Osteoblast (primary cell): ENCODE measurements around the gene ANP32D. TPM values are rescaled to one million over a fixed set of nuclear protein-coding genes. Genes with fewer than 3 reads are reported as not detected.
"Not testable (repeated sequence)": the region's sequence is repeated elsewhere in the genome, so short reads cannot be mapped to it uniquely, and the experiment has no call there.

ENCODE experiments used
- DNase-seq: peaks from one replicate; pipeline ENCODE4 v3.0.0; 2011; ENCODE audit warnings: low spot score, mixed read lengths; ENCODE audit not compliant: insufficient read length; ENCODE audit errors: missing footprints
- H2AFZ ChIP-seq: 2 replicates; pipeline ENCODE4 v1.6.0; 2011; ENCODE audit warnings: mild to moderate bottlenecking, low read length
- H3K27ac ChIP-seq: 2 replicates; pipeline ENCODE4 v1.5.1; 2011; ENCODE audit warnings: mild to moderate bottlenecking, low read depth, low read length, moderate library complexity
- H3K27me3 ChIP-seq: 2 replicates; pipeline ENCODE4 v1.6.0; 2012; ENCODE audit warnings: mild to moderate bottlenecking, control low read depth, inconsistent platforms, low read length, moderate library complexity; ENCODE audit not compliant: insufficient read depth
- H3K36me3 ChIP-seq: 2 replicates; pipeline ENCODE4 v1.5.1; 2011; ENCODE audit warnings: mild to moderate bottlenecking, low read length, control low read depth, moderate library complexity; ENCODE audit not compliant: insufficient read depth
- H3K4me1 ChIP-seq: 2 replicates; pipeline ENCODE4 v1.5.1; 2011; ENCODE audit warnings: mild to moderate bottlenecking, low read length, control low read depth, moderate library complexity; ENCODE audit not compliant: insufficient read depth
- H3K4me2 ChIP-seq: 2 replicates; pipeline ENCODE4 v1.6.0; 2011; ENCODE audit warnings: mild to moderate bottlenecking, low read length; ENCODE audit not compliant: insufficient read depth
- H3K4me3 ChIP-seq: fragments of 200-600 bp; sonication (generic); 3 replicates; pipeline ENCODE4 v1.5.1; 2012; ENCODE audit warnings: mild to moderate bottlenecking, low read length, inconsistent platforms; ENCODE audit not compliant: insufficient read depth
- H3K79me2 ChIP-seq: 2 replicates; pipeline ENCODE4 v1.6.0; 2012; ENCODE audit warnings: mild to moderate bottlenecking, low read length, control low read depth, inconsistent platforms; ENCODE audit not compliant: insufficient read depth
- H3K9me3 ChIP-seq: 2 replicates; pipeline ENCODE4 v1.5.1; 2011; ENCODE audit warnings: low read depth, low read length, control low read depth
- H4K20me1 ChIP-seq: 2 replicates; pipeline ENCODE4 v1.6.0; 2012; ENCODE audit warnings: mild to moderate bottlenecking, low read length, control low read depth; ENCODE audit not compliant: insufficient read depth
- total RNA-seq: library from RNA; depleted of rRNA; stranded (reverse); fragments of >200 nt; gene quantifications from 2 replicates; pipeline ENCODE4 v1.2.3, GENCODE V29; 2012
- TF ChIP-seq, protein P1 (sequence below): IDR thresholded peaks from 2 replicates; pipeline ENCODE4 v1.5.1; 2011; ENCODE audit warnings: mild to moderate bottlenecking, low read depth, low read length, moderate library complexity; ENCODE audit errors: extremely low read depth

The ANP32D gene
- total RNA-seq, 1 donor = not detected

DNA sequence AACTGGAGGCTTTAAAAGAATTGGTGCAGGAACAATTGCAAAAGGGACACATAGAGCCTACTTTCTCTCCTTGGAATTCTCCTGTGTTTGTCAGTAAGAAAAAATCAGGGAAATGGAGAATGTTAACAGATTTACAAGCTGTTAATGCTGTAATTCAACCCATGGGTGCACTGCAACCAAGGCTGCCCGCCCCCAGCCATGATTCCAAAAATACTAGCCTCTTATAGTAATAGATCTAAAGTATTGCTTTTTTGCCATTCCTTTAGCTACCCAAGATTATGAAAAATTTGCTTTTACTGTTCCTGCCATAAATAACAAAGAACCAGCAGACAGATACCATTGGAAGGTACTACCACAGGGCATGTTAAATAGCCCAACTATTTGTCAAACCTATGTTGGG, 37.8 kb downstream of the ANP32D start:
- TF ChIP-seq, protein P1, sequence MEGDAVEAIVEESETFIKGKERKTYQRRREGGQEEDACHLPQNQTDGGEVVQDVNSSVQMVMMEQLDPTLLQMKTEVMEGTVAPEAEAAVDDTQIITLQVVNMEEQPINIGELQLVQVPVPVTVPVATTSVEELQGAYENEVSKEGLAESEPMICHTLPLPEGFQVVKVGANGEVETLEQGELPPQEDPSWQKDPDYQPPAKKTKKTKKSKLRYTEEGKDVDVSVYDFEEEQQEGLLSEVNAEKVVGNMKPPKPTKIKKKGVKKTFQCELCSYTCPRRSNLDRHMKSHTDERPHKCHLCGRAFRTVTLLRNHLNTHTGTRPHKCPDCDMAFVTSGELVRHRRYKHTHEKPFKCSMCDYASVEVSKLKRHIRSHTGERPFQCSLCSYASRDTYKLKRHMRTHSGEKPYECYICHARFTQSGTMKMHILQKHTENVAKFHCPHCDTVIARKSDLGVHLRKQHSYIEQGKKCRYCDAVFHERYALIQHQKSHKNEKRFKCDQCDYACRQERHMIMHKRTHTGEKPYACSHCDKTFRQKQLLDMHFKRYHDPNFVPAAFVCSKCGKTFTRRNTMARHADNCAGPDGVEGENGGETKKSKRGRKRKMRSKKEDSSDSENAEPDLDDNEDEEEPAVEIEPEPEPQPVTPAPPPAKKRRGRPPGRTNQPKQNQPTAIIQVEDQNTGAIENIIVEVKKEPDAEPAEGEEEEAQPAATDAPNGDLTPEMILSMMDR = no peak
- no peaks in the 10 kb centered on the region for H3K36me3 ChIP-seq
- no peak overlapping the region for H3K27ac ChIP-seq
- H3K4me3 ChIP-seq = no peak overlapping the region
- no peaks in the 10 kb centered on the region for H3K79me2 ChIP-seq
- H3K4me1 ChIP-seq = no peaks in the 10 kb centered on the region
- no peak overlapping the region for H3K4me2 ChIP-seq
- H2AFZ ChIP-seq = no peak overlapping the region
- H3K27me3 ChIP-seq = no peaks in the 10 kb centered on the region
- DNase-seq = no peak
- no peaks in the 10 kb centered on the region for H4K20me1 ChIP-seq
- H3K9me3 ChIP-seq = no peaks in the 10 kb centered on the region

DNA sequence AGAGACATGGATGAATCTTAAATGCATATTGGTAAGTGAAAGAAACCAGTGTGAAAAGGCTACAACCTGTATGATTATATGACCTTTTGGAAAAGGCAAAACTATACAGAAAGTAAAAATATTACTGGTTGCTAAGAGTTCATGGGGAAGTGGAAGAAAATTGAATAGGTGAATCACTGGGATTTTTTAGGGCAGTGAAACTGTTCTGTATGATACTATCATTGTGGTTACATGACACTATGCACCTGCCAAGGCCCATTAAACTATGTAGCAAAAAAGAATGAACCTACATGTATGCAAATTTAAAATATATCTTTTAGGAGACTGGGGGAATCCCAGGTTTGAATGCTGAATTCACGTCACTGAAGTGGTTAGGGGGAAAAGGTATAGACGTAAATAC, 40.5 kb downstream of the ANP32D start:
- Histone ChIP-seq H3K79me2 (no peaks in the 10 kb centered on the region), H3K9me3 (no peaks in the 10 kb centered on the region), H3K4me3 (no peak overlapping the region), H3K27me3 (no peaks in the 10 kb centered on the region), H4K20me1 (no peaks in the 10 kb centered on the region), H2AFZ (no peak overlapping the region), H3K27ac (no peak overlapping the region), H3K36me3 (no peaks in the 10 kb centered on the region), H3K4me2 (no peak overlapping the region), H3K4me1 (no peaks in the 10 kb centered on the region)
- DNase-seq = no peak
- TF ChIP-seq, protein P1 = no peak

DNA sequence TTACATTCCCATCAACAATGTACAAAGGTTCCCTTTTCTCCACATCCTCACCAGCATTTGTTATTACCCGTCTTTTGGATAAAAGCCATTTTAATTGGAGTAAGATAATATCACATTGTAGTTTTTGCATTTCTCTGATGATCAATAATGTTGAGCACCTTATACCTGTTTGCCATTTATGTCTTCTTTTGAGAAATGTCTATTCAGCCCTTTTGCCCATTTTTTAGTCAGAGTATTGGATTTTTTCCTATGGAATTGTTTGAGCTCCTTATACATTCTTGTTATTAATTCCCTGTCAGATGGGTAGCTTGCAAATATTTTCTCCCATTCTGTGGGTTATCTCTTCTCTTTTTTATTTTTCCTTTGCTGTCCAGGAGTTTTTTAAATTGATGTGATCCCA, 42.4 kb downstream of the ANP32D start:
- TF ChIP-seq, protein P1 = no peak
- H3K27ac ChIP-seq = no peak overlapping the region
- no peaks in the 10 kb centered on the region for H3K27me3 ChIP-seq
- no peaks in the 10 kb centered on the region for H3K4me1 ChIP-seq
- no peaks in the 10 kb centered on the region for H3K79me2 ChIP-seq
- H4K20me1 ChIP-seq = no peaks in the 10 kb centered on the region
- H3K36me3 ChIP-seq = no peaks in the 10 kb centered on the region
- no peaks in the 10 kb centered on the region for H3K9me3 ChIP-seq
- no peak overlapping the region for H3K4me2 ChIP-seq
- no peak overlapping the region for H3K4me3 ChIP-seq
- no peak overlapping the region for H2AFZ ChIP-seq
- no peak for DNase-seq

DNA sequence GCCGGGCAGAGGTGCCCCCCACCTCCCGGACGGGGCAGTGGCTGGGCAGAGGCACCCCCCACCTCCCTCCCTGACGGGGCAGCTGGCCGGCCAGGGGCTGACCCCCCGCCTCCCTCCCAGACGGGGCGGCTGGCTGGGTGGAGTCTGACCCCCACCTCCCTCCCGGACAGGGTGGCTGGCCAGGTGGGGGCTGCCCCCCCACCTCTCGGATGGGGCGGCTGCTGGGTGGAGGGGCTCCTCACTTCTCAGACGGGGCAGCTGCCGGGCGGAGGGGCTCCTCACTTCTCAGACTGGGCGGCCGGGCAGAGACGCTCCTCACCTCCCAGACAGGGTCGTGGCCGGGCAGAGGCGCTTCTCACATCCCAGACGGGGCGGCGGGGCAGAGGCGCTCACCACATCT, 48.0 kb downstream of the ANP32D start:
- H3K4me1 ChIP-seq, H3K9me3 ChIP-seq, H2AFZ ChIP-seq, H4K20me1 ChIP-seq, H3K27ac ChIP-seq, H3K36me3 ChIP-seq, H3K27me3 ChIP-seq, H3K79me2 ChIP-seq, DNase-seq, H3K4me3 ChIP-seq, H3K4me2 ChIP-seq: not testable (repeated sequence)

Other genes starting within 250 kb of the ANP32D start
- 14.1 and 19.2 TPM in 2 replicates for gene ZNF641, start 121.6 kb upstream of the ANP32D start, total RNA-seq
- gene C12orf54, start 9.9 kb downstream of the ANP32D start, total RNA-seq = not detected in 2 replicates
- gene OR8S1, start 53.1 kb downstream of the ANP32D start, total RNA-seq = not detected in 2 replicates
- gene LALBA, start 97.5 kb downstream of the ANP32D start, total RNA-seq = not detected in 2 replicates
- 37.4 and 48.1 TPM in 2 replicates for gene KANSL2, start 209.7 kb downstream of the ANP32D start, total RNA-seq
- gene CCNT1, start 244.1 kb downstream of the ANP32D start, total RNA-seq = 25.0 and 32.1 TPM in 2 replicates